Measurements from ENCODE around the gene GPS2.
A peak's percentile ranks its signal among the peaks of the same experiment; 100 is the strongest.

The GPS2 gene, protein sequence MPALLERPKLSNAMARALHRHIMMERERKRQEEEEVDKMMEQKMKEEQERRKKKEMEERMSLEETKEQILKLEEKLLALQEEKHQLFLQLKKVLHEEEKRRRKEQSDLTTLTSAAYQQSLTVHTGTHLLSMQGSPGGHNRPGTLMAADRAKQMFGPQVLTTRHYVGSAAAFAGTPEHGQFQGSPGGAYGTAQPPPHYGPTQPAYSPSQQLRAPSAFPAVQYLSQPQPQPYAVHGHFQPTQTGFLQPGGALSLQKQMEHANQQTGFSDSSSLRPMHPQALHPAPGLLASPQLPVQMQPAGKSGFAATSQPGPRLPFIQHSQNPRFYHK

DNA sequence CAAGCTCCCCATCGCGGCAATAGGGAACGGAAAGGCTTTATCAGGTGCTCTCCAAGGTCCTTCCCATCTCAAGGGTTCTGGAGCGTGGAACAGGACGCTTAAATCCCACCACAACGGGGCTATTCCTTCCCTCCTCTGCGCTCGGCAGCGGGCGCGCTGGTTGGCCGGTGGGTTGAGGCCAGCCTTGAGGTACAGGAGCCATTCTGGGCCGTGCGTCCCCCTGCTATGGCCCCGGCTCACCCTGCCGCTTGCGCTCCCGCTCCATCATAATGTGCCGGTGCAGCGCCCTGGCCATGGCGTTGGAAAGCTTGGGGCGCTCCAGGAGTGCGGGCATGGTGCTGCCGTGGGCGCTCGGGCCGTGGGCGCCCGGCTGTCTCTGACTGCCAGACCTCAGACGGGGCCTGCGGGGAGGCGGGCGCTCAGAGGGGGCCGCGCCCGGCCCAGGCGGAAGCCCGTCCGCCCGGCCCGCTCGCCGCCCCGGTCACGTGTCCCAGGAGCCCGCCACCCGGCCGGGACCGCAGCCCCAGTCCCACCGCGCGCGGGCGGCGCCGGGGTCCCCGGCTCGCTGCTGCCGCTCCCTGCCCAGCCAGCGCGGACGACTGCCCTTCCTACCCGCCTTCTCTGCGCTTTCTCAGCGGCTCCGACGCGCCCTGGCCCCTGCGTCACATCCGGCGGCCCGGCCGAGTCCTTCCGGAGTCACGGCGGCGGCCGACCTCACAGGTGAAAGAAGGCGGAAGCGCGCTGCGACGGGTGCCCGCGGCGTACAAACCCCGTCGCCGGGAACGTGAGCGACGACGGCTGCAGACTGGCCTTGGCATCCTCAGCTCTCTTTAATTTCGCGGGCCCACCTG, at the start of gene GPS2:
Gene GPS2, minus strand, starts transcription at position 642 of the 851 bp plus-strand sequence. Its CDS starts 308 bp downstream, at position 334.
- DNase-seq (ENCODE audit: low read depth in 2 of 2, low spot score in 1 of 2) = peak; percentile 83 to 90

DNA sequence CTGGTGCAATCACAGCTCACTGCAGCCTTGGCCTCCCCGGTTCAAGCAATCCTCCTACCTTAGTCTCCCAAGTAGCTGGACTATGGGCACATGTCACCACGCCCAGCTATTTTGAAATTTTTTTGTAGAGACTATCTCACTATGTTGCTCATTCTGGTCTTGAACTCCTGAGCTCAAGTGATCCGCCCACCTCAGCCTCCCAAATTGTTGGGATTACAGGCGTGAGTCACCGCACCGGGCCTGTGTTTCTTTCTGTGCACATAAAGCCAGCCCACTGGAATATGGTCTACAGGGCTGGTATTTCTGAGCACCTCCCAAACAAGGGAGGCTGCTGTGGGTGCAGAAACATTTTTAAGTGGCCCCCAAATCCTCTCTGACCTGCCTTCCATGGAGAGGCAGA, 48.2 kb upstream of the GPS2 start:
- DNase-seq (ENCODE audit: low read depth in 2 of 2, low spot score in 1 of 2) = no peak

DNA sequence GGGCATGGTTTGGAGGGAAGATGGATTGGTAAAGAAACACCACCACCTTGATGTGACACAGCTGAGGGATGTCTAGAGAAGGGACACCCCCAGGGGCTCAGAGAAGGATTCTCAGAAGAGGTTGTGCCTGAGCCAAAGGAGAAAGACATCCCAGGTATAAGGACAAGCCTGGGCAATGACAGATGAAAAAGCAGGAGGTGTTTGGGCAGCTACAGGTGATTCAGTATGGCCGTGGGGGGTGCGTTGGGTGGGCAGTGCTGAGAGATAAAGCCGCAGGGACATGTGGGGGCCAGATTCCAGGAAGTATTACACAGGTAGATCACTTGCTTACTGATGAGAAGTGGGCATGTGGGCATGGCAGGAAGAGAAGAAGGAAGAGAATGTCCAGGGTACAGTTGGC, 46.7 kb upstream of the GPS2 start:
- DNase-seq (ENCODE audit: low read depth in 2 of 2, low spot score in 1 of 2) = no peak

- DNase-seq (ENCODE audit: low read depth in 2 of 2, low spot score in 1 of 2) = no peak
These were observed 42.2 kb upstream of the GPS2 start for GRCh38 chr17:7357381-7357780.

DNA sequence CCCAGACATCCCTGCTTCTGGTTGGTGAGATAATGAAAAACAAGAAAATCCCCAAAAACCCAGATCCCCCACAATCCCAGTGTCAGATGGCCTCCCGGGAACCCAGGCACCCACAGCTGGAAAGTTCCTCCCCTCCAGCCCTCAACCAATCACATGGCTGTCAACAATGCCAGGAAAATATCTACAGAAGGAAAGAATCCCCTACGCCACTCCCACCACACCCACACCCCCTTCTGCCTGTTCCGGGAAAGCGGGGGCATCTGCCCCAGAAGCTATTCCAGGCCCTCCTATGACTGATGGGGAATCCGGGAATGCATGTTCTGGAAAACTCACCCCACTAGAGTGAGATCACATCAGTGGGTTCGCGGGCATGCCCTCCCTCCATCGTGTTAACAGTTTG, 41.6 kb upstream of the GPS2 start:
- no peak for DNase-seq (ENCODE audit: low read depth in 2 of 2, low spot score in 1 of 2)

- DNase-seq (ENCODE audit: low read depth in 2 of 2, low spot score in 1 of 2) = peak; percentile 50 to 72
These were observed 41.0 kb upstream of the GPS2 start for GRCh38 chr17:7356072-7356549.

- no peak for DNase-seq (ENCODE audit: low read depth in 2 of 2, low spot score in 1 of 2)
These were observed 40.4 kb upstream of the GPS2 start for GRCh38 chr17:7355573-7355972.

- no peak for DNase-seq (ENCODE audit: low read depth in 2 of 2, low spot score in 1 of 2)
These were observed 39.9 kb upstream of the GPS2 start, which contains the start of gene TMEM95 for GRCh38 chr17:7355053-7355452. Gene TMEM95 (plus strand): TSS chr17:7355156. CDS start chr17:7355205, 49 bp downstream.

GRCh38 chr17:7354262-7354843, 39.2 kb upstream of the GPS2 start:
- no peak for DNase-seq (ENCODE audit: low read depth in 2 of 2, low spot score in 1 of 2)

- no peak for DNase-seq (ENCODE audit: low read depth in 2 of 2, low spot score in 1 of 2)
These were observed 37.9 kb upstream of the GPS2 start for GRCh38 chr17:7352910-7353635.

DNA sequence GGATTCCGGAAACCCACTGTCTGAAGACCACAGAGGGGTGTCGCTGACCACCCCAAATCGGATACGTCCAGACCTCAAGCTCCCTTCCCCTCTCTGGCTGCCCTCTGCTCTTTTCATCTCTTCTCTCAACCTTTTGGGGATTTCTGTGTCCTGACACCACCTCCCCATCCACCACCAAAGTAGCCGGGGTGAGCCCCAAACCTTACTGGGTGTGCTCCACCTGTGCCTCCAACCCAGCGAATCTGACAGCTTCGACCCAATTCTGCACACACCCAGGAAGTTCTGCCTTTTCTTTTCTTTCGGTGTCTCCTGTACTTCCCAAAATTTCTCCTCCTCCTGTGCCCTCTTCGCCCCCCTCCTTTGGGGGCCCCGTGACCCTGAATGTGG, 37.3 kb upstream of the GPS2 start:
- no peak for DNase-seq (ENCODE audit: low read depth in 2 of 2, low spot score in 1 of 2)

- peak; percentile 43 to 61 for DNase-seq (ENCODE audit: low read depth in 2 of 2, low spot score in 1 of 2)
These were observed 36.7 kb upstream of the GPS2 start, which contains the start of gene KCTD11 for GRCh38 chr17:7351665-7352502. Gene KCTD11 (plus strand): TSS chr17:7352162.

DNA sequence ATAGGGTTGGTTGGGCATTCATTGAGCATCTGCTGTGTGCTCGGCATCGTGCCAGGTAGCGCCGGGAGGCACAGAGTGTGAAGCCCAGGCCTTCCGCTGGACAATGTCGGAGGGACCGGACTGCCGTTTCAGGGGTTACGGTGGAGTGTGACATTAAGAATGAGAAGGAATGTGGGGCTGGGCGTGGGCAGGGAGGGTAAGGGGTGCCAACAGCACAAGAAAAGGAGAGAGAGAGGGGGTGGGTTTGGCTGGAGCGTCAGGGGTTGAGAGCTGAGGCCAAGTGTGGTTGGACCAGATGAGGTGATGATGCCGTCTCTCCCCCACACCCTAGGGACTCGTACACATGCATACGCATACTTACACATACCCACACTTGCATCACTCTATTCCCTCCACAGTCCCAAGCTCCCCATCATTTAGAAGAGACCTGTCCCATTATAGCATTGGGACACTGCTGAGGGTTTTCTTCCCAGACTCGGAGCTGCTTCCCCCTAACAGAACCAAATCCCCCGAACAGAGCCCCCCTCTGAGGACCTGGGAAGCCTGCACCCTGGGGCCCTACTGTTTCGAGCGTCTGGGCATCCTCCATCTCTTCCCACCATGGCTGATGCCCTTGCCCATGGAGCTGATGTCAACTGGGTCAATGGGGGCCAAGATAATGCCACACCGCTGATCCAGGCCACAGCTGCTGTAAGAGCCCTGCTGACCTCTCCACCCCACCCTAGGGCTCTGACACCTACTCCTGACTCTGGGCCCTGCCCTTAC, 33.5 kb upstream of the GPS2 start:
- DNase-seq (ENCODE audit: low read depth in 2 of 2, low spot score in 1 of 2) = no peak

DNA sequence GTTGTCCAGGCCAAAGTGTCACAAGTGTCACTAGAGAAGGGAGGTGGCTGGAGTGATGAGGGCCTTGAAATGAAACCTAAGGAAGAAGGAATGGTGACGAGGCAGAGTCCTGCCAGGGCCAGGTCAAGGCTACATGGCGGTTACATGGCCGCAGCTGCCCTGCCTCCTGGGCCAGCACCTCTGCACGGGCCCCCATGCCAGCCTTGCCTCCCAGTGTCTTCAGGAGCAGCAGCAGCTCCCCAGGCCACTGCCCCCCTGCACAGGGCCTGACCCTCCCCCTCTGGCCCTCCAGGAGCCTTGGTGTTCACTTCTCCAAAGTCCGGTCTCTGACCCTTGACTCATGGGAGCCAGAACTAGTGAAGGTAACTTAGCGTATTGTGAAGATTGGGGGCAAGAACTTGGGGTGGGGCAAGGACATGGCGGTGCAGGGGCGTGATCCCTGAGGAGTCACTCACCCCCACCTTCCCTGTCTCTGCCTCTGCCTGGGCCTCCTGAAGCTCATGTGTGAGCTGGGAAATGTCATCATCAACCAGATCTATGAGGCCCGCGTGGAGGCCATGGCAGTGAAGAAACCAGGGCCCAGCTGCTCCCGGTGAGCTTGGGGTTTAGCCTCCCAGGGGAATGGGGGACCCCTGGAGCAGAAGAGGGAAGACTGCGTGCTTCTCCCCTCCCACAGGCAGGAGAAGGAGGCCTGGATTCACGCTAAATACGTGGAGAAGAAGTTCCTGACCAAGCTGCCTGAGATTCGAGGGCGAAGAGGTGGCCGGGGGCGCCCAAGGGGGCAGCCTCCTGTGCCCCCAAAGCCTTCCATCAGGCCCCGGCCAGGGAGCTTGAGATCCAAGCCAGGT, 32.7 kb upstream of the GPS2 start:
- no peak for DNase-seq (ENCODE audit: low read depth in 2 of 2, low spot score in 1 of 2)

GRCh38 chr17:7346761-7347614, 31.8 kb upstream of the GPS2 start:
- DNase-seq (ENCODE audit: low read depth in 2 of 2, low spot score in 1 of 2) = no peak

- no peak for DNase-seq (ENCODE audit: low read depth in 2 of 2, low spot score in 1 of 2)
These were observed 28.1 kb upstream of the GPS2 start for GRCh38 chr17:7343250-7343649.

- DNase-seq (ENCODE audit: low read depth in 2 of 2, low spot score in 1 of 2) = no peak
These were observed 26.7 kb upstream of the GPS2 start for GRCh38 chr17:7341842-7342241.

DNA sequence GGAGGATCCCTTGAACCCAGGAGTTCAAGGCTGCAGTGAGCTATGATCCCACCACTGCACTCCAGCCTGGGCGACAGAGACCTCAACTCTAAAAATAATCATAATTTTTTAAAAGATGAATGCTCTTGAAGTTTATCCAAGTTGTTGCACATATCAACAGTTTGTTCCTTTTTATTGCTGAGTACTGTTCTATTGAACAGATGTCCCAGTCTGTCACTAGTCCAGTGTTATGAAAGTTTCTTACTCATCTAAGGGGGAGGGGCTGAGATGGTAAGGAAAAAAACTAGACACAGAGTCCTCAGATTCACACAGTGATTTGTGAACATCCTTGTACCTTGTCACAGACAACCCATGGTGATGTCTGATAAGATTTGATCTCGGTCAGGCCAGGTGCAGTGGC, 25.0 kb upstream of the GPS2 start:
- DNase-seq (ENCODE audit: low read depth in 2 of 2, low spot score in 1 of 2) = no peak
